Body of pancreas (tissue), 4 donors: ENCODE measurements around the gene SRGAP1.

Experiments used
- POLR2A ChIP-seq, 3 donors: fragments of 450-650 bp; IDR thresholded peaks; one replicate each; pipeline ENCODE4 v1.6.1; 2016; ENCODE audit warnings: antibody characterized with exemption in 3 of 3, mild to moderate bottlenecking in 2 of 3
- TF ChIP-seq, protein P1 (sequence below), 7 experiments: fragments of 450-650 bp in 4 of 7; fragments of 200-600 bp in 3 of 7; sonication (generic) in 3 of 7; IDR thresholded peaks; one replicate each; pipeline ENCODE4 v1.5.1; 2016 to 2019; ENCODE audit warnings: antibody characterized with exemption in 7 of 7

DNA sequence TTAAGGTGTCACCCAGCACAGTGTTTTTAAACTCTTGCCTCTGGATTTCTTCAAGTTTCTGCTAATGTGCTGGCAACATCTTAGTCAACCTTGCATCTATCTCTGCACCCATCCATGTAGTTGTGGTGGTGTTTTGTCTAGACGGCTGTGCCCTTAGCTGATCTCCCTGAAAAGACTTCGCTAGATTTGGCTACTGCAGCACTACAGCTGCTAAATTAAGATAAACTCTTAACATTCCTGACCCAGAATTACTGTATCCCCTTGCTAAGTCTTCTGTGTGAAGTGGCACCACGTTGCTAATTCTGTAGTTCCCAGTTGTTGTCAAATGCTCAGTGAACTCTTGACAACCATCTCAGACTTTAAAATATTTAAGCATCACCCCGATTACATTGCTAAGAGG, 66.8 kb downstream of the SRGAP1 start:
- TF ChIP-seq, protein P1, sequence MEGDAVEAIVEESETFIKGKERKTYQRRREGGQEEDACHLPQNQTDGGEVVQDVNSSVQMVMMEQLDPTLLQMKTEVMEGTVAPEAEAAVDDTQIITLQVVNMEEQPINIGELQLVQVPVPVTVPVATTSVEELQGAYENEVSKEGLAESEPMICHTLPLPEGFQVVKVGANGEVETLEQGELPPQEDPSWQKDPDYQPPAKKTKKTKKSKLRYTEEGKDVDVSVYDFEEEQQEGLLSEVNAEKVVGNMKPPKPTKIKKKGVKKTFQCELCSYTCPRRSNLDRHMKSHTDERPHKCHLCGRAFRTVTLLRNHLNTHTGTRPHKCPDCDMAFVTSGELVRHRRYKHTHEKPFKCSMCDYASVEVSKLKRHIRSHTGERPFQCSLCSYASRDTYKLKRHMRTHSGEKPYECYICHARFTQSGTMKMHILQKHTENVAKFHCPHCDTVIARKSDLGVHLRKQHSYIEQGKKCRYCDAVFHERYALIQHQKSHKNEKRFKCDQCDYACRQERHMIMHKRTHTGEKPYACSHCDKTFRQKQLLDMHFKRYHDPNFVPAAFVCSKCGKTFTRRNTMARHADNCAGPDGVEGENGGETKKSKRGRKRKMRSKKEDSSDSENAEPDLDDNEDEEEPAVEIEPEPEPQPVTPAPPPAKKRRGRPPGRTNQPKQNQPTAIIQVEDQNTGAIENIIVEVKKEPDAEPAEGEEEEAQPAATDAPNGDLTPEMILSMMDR (IDR thresholded peaks at IDR 0.05), result no peak
- no peak for TF ChIP-seq POLR2A (IDR thresholded peaks at IDR 0.05)
